ENCODE data around the gene CCR8. TPM values are rescaled to one million over a fixed set of nuclear protein-coding genes. Genes with fewer than 3 reads are reported as not detected.

CCR8 gene, protein sequence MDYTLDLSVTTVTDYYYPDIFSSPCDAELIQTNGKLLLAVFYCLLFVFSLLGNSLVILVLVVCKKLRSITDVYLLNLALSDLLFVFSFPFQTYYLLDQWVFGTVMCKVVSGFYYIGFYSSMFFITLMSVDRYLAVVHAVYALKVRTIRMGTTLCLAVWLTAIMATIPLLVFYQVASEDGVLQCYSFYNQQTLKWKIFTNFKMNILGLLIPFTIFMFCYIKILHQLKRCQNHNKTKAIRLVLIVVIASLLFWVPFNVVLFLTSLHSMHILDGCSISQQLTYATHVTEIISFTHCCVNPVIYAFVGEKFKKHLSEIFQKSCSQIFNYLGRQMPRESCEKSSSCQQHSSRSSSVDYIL
- not detected for polyA plus RNA-seq (2013, experiment 1 of 2)
- not detected for polyA plus RNA-seq (2013, experiment 2 of 2)

DNA sequence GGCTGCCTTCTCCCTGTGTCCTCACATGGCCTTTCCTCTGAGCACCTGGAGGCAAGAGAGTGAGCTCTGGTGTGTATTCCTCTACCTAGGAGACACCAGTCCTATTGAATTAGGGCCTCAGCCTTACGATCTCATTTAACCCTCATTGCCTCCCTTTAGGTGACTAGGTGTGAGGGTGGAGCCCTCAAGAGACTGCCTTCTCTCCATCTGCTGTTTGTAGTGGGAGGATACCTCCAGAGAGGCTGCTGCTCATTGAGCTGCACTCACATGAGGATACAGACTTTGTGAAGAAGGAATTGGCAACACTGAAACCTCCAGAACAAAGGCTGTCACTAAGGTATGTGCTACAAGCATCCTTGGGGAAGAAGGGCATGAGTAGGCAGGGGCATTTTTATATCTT, at the start of gene CCR8:
CCR8 (plus strand) TSS at position 217 of the 400 bp plus-strand sequence. CDS start 2,623 bp downstream, outside the sequence.
- Histone ChIP-seq H3K27ac (ENCODE audit: low read depth, low read length, severe bottlenecking) (no peak within 1 kb of the TSS), H3K9me3 (ENCODE audit: control insufficient read depth, low read length) (no peaks in the 10 kb centered on the region), H3K4me3 (ENCODE audit: extremely low read depth, insufficient read depth, low read length, poor library complexity, severe bottlenecking) (no peak within 1 kb of the TSS), H3K4me1 (ENCODE audit: control insufficient read depth, insufficient read depth, low read length, poor library complexity, severe bottlenecking) (no peaks in the 10 kb centered on the region), H3K36me3 (ENCODE audit: control insufficient read depth, insufficient read depth, low read length) (no peaks in the 10 kb centered on the region)
- WGBS, 2 experiments (ENCODE audit: insufficient coverage in 2 of 2) = no CpG with 5 or more reads among the region's 1 CpG

DNA sequence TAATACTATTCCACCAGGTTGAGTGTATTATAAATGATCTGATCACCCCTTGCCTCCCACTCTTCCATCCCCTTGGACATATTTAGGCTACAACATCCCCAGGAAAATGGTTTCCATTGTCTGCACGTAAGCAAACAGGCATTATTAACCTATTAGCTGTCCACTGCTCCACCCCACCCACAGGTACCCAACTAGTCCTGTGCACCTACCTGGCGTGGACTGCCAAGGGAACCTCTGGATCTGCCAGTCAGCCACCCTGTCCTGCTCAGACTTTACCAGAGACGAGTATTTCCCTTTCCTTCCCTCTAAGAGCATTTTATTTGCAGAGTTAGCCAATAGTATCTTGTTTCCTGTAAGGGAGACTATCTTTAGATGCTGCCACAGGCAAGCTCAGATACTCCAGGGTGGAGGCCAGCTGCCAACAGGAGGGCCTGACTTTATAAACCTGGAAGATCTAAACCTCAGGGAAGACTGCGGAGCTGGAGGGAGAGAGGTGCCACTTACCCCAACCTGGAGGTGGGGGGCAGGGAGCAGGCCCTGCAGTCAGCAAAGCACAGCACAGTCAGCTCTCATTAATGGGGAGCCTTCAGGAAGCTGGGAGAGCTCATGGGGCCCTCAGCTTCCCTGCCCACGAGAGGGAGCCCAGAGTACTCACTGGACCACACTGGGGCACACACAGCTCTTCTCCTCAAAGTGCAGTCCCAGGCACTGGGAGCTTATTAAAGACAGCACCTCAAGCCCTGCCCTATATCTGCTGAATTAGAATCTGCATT, 49.6 kb upstream of the CCR8 start, which contains the start of gene CX3CR1:
CX3CR1 (minus strand) TSS at position 292 of the 773 bp plus-strand sequence. CDS start 13,527 bp downstream, outside the sequence.
- H3K4me1 ChIP-seq (ENCODE audit: control insufficient read depth, insufficient read depth, low read length, poor library complexity, severe bottlenecking) = peaks cover 11% of the 10 kb centered on the region
- WGBS, 2 experiments (ENCODE audit: insufficient coverage in 2 of 2) = 76 to 97% methylated on average over 3 to 5 of the region's 5 CpGs
- no peaks in the 10 kb centered on the region for H3K36me3 ChIP-seq (ENCODE audit: control insufficient read depth, insufficient read depth, low read length)
- no peak within 1 kb of the TSS for H3K4me3 ChIP-seq (ENCODE audit: extremely low read depth, insufficient read depth, low read length, poor library complexity, severe bottlenecking)
- H3K9me3 ChIP-seq (ENCODE audit: control insufficient read depth, low read length) = no peaks in the 10 kb centered on the region
- H3K27ac ChIP-seq (ENCODE audit: low read depth, low read length, severe bottlenecking) = no peak within 1 kb of the TSS

DNA sequence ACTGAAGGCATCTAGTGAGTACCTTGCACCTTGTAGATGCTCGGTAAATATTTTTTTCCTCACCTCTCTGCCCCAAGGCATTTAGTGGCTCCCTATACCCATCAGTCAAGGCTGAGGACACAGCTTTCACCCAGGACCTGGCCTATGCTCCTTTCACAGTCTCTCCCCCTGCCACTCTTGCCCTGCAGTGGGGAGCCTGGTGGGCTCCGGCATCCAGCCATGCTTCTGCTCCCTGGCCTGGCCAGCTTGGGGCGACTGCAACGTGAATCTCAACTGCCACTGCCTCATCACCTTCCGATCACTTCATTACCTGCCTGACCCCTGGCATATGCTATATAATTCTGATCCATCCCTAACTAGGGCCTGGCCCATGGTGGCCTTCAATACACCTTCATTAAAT, 48.9 kb upstream of the CCR8 start:
- H3K4me3 ChIP-seq (ENCODE audit: extremely low read depth, insufficient read depth, low read length, poor library complexity, severe bottlenecking) = no peak overlapping the region
- 95 to 96% methylated on average over 5 of the region's 5 CpGs for WGBS, 2 experiments (ENCODE audit: insufficient coverage in 2 of 2)
- H3K4me1 ChIP-seq (ENCODE audit: control insufficient read depth, insufficient read depth, low read length, poor library complexity, severe bottlenecking) = peaks cover 7% of the 10 kb centered on the region

DNA sequence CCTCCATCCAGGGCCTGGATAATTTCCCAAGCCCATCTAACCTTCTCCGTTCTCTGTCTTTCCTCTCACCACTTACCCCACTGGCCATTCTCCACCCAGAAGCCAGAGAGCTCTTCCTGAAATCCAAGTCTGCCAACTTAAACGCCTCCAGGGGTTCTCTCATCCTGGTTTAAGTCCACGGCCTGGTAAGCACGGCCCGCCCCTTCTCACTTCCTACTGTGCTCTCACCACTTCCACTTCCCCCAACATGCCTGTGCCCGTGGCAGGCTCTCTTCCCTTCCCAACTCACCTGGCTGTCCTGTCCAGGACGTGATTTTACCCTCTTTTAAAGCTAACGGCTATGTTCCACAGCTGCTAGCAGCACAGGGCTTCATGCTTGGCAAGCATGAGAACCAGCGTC, 48.0 kb upstream of the CCR8 start:
- H3K4me3 ChIP-seq (ENCODE audit: extremely low read depth, insufficient read depth, low read length, poor library complexity, severe bottlenecking) = no peak overlapping the region
- H3K27ac ChIP-seq (ENCODE audit: low read depth, low read length, severe bottlenecking) = no peak overlapping the region
- 91 to 93% methylated on average over 9 of the region's 9 CpGs for WGBS, 2 experiments (ENCODE audit: insufficient coverage in 2 of 2)
- peaks cover 6% of the 10 kb centered on the region for H3K4me1 ChIP-seq (ENCODE audit: control insufficient read depth, insufficient read depth, low read length, poor library complexity, severe bottlenecking)
- H3K36me3 ChIP-seq (ENCODE audit: control insufficient read depth, insufficient read depth, low read length) = no peaks in the 10 kb centered on the region
- no peaks in the 10 kb centered on the region for H3K9me3 ChIP-seq (ENCODE audit: control insufficient read depth, low read length)

More for the DNA sequence above, 48.9 kb upstream of the CCR8 start:
- Histone ChIP-seq H3K27ac (ENCODE audit: low read depth, low read length, severe bottlenecking) (no peak overlapping the region), H3K36me3 (ENCODE audit: control insufficient read depth, insufficient read depth, low read length) (no peaks in the 10 kb centered on the region), H3K9me3 (ENCODE audit: control insufficient read depth, low read length) (no peaks in the 10 kb centered on the region)

DNA sequence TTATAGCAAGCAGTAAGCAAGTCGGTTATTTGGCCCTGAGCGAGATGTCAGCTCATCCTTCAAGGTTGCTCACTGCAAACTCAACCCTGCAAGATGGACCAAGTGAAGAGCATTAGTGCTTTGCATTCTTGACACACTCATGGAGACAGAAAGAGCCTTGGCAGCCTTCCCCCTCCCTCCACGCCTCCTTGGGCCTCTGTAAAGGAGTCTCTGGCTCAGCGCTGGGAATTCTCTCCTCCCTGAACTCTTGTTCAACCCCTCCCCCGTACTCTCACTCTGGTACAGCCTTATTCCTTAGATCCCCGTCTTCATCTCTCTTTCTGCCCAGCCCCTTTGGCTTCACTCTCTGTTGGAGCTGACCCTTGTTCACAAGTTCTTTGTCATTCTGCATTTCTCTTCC, 47.5 kb upstream of the CCR8 start:
- Histone ChIP-seq H3K36me3 (ENCODE audit: control insufficient read depth, insufficient read depth, low read length) (no peaks in the 10 kb centered on the region), H3K4me3 (ENCODE audit: extremely low read depth, insufficient read depth, low read length, poor library complexity, severe bottlenecking) (no peak overlapping the region)

DNA sequence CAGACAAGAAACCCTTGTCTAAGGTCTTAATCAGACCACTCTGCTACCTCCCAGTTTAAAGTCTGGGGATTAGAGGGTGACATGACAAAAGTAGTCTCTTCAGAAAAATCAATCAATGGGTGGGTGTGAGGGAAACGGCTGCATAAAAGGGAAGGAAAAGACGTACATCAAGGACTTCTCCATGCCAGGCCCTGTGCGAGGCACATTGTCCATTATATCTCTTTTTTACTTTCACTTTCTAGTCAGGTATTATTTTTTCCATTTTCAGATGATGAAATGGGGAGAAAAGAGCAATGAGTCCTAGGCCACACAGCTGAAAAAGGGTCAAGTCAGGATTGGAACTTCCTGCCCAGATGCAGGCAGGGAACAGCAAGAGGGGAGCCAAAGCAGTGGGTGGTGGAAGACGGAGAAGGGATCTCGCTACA, 45.0 kb upstream of the CCR8 start:
- 80 to 85% methylated on average over 1 to 3 of the region's 5 CpGs for WGBS, 2 experiments (ENCODE audit: insufficient coverage in 2 of 2)
- Histone ChIP-seq H3K4me1 (ENCODE audit: control insufficient read depth, insufficient read depth, low read length, poor library complexity, severe bottlenecking) (peaks cover 3% of the 10 kb centered on the region), H3K4me3 (ENCODE audit: extremely low read depth, insufficient read depth, low read length, poor library complexity, severe bottlenecking) (no peak overlapping the region), H3K36me3 (ENCODE audit: control insufficient read depth, insufficient read depth, low read length) (no peaks in the 10 kb centered on the region), H3K27ac (ENCODE audit: low read depth, low read length, severe bottlenecking) (no peak overlapping the region), H3K9me3 (ENCODE audit: control insufficient read depth, low read length) (no peaks in the 10 kb centered on the region)

More for the DNA sequence above, 47.5 kb upstream of the CCR8 start:
- 77 to 88% methylated on average over 3 to 6 of the region's 6 CpGs for WGBS, 2 experiments (ENCODE audit: insufficient coverage in 2 of 2)
- H3K9me3 ChIP-seq (ENCODE audit: control insufficient read depth, low read length) = no peaks in the 10 kb centered on the region
- peaks cover 6% of the 10 kb centered on the region for H3K4me1 ChIP-seq (ENCODE audit: control insufficient read depth, insufficient read depth, low read length, poor library complexity, severe bottlenecking)
- no peak overlapping the region for H3K27ac ChIP-seq (ENCODE audit: low read depth, low read length, severe bottlenecking)

DNA sequence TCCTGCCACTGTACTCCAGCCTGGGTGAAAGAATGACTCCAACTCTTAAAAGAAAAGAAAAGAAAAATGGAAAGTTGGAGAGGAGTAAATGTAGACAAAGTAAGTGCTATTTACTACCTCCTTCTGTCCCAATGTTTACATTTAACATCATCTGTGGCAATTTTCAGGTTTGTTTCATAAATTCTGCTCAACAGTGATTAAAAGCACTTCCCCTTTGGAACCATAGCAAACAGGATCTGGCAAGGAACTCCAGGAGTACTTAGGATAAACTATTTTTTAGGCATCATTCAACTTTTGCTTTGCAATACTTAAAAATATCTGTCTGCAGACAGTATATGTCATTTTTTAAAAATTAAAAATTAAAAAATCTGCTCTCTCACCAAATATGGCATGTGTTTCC, 44.2 kb upstream of the CCR8 start:
- Histone ChIP-seq H3K36me3 (ENCODE audit: control insufficient read depth, insufficient read depth, low read length) (no peaks in the 10 kb centered on the region), H3K27ac (ENCODE audit: low read depth, low read length, severe bottlenecking) (no peak overlapping the region), H3K9me3 (ENCODE audit: control insufficient read depth, low read length) (no peaks in the 10 kb centered on the region), H3K4me3 (ENCODE audit: extremely low read depth, insufficient read depth, low read length, poor library complexity, severe bottlenecking) (no peak overlapping the region), H3K4me1 (ENCODE audit: control insufficient read depth, insufficient read depth, low read length, poor library complexity, severe bottlenecking) (peaks cover 7% of the 10 kb centered on the region)

DNA sequence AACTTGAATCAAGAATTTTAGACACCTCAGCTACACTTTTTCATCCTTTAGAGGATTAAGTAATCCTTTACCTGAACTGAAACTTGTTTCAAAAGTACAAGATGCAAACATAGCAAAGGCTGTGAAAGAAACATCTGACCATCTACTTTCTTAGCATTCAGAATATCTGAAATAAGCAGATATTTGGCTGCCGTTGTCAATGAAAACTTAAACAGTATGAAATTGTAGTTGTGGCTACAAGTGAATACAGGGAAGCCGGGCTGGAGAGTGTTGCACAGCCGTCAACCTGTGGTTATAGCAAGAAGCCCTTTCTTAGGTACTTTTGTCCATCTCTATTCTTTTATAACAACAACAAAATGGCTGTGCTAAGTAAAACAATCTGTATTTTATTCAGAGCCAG, 42.7 kb upstream of the CCR8 start:
- Histone ChIP-seq H3K36me3 (ENCODE audit: control insufficient read depth, insufficient read depth, low read length) (no peaks in the 10 kb centered on the region), H3K27ac (ENCODE audit: low read depth, low read length, severe bottlenecking) (no peak overlapping the region), H3K4me1 (ENCODE audit: control insufficient read depth, insufficient read depth, low read length, poor library complexity, severe bottlenecking) (peaks cover 8% of the 10 kb centered on the region), H3K4me3 (ENCODE audit: extremely low read depth, insufficient read depth, low read length, poor library complexity, severe bottlenecking) (no peak overlapping the region), H3K9me3 (ENCODE audit: control insufficient read depth, low read length) (no peaks in the 10 kb centered on the region)
- 92% methylated on average over 2 of the region's 3 CpGs; no CpG with 5 or more reads in 1 of the 2 experiments for WGBS, 2 experiments (ENCODE audit: insufficient coverage in 2 of 2)

DNA sequence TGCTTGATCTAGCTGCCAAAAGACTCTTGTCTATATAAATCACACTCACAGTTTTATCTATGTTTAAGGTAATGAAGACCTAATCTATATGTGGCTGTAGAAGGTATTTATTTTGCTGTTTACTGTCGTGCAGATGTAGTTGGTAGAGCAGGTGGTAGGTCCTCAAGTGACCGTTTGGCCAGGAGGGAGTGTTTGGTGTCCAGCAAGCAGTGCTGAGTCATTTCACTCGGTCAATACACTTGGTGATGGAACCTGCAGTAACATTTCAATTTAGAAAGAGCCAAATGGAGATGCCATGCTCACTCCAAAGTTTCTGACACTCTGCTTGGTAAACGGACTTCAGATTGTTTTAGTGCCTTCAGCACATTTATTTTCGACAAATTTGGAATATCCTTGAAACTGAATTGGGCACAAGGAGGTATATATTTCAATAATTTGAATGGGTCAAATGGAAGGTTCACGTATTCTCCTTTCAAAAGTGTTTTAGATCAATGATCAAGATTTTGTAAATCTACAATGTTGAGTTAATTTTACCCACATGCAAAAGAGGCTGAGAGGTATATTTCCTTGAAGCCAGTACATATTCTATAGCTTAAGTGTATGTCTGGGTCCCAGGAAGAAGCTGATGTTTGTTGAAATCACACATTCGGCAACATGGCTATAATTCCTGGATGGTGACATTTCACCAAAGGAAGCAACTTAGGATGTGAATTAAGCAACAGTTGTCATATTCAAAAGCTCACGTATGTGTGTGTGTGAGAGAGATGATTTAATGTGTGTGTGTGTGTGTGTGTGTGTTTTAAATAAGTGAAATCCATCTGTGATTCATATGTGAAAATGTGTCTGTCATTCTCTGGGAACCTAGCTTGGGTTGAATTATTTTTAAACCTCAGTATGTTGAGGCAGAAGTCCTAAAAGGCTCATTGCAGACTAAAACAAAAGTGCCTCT, 42.0 kb upstream of the CCR8 start:
- 76 to 86% methylated on average over 4 to 7 of the region's 8 CpGs for WGBS, 2 experiments (ENCODE audit: insufficient coverage in 2 of 2)
- Histone ChIP-seq H3K9me3 (ENCODE audit: control insufficient read depth, low read length) (no peaks in the 10 kb centered on the region), H3K4me1 (ENCODE audit: control insufficient read depth, insufficient read depth, low read length, poor library complexity, severe bottlenecking) (peaks cover 8% of the 10 kb centered on the region), H3K27ac (ENCODE audit: low read depth, low read length, severe bottlenecking) (no peak overlapping the region), H3K4me3 (ENCODE audit: extremely low read depth, insufficient read depth, low read length, poor library complexity, severe bottlenecking) (no peak overlapping the region), H3K36me3 (ENCODE audit: control insufficient read depth, insufficient read depth, low read length) (no peaks in the 10 kb centered on the region)

DNA sequence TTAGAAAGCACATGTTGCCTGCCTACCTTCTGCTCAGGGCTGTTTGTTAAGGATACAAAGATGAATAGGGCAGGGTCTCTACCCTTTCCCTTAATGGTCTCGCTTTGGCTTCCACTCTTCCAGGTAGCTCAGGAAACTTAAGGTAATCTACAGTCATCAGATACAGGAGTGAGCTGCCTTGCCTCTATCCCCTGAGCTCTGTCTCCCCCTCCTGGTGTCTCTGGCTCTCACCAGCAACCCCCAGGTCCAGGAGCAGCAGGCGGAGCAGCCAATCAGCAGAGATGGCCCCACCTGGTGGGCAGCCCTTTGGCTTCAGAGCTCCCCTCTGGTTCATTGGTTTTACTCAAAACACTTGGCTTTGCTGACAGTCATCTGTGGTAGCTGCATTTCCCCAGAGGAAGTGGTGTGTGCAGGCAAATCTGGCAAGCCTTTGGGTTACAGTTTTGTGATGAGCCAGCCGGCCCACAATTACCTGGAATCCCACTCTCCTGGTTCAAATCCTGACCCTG, 41.2 kb upstream of the CCR8 start:
- H3K9me3 ChIP-seq (ENCODE audit: control insufficient read depth, low read length) = no peaks in the 10 kb centered on the region

More for the DNA sequence above, 41.2 kb upstream of the CCR8 start:
- H3K27ac ChIP-seq (ENCODE audit: low read depth, low read length, severe bottlenecking) = no peak overlapping the region
- peaks cover 8% of the 10 kb centered on the region for H3K4me1 ChIP-seq (ENCODE audit: control insufficient read depth, insufficient read depth, low read length, poor library complexity, severe bottlenecking)
- H3K36me3 ChIP-seq (ENCODE audit: control insufficient read depth, insufficient read depth, low read length) = no peaks in the 10 kb centered on the region
- 0 to 21% methylated on average over 1 to 2 of the region's 3 CpGs for WGBS, 2 experiments (ENCODE audit: insufficient coverage in 2 of 2)
- no peak overlapping the region for H3K4me3 ChIP-seq (ENCODE audit: extremely low read depth, insufficient read depth, low read length, poor library complexity, severe bottlenecking)
